ENCODE measurements around the gene BCL11B.

DNA sequence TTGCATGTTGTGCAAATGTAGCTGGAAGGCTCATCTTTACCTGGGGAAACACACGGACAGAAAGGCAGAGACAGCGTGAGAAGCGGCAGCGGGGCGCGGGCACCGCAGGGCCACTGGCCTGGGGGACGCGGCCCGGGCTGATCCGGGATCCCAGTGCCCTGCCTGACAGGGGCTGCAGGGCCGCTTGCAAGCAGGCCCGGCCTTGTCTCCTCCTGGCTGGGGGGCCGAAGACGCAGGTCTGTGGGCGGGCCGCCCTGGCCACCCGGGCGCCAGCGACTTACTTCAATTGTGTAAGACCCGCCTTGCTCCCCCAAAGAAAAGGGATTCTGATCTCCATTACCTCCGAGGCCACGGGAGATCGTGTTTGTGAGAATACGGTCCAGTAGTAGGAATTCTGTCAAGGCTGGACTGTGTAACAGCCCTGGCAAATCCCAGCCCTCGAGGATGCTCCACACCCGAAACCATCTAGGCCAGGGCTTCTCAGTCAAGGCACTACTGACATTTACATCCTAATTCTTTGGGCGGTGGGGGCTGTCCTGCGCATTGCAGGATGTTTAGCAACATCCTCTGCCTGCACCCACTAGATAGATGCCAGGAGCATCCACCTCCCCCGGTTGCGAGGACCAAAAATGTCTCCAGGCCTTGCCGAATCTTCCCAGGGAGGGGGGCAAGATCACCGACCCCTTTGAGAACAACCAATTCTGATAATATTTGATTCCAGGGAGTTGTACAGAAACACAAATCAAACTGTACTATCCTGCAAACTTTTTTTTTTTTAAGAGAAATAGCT is 95.6 kb downstream of the BCL11B start:
- TF ChIP-seq CTCF (IDR thresholded peaks at IDR 0.05; ENCODE audit: insufficient read depth, low read length, poor library complexity, severe bottlenecking) (no peak), EZH2phosphoT487 (conservative IDR thresholded peaks at IDR 0.05; ENCODE audit: low read length) (no peak)

Measured in SU-DHL-6 (cell line).